A549 (cell line): Measurements from ENCODE around the gene ESPNL.

Source experiments
- BHLHE40 ChIP-seq: IDR thresholded peaks from 2 replicates; pipeline ENCODE4 v1.6.1; 2012; ENCODE audit warnings: low read depth, low read length, inconsistent platforms
- CEBPB ChIP-seq, 2 experiments: fragments of >200 bp in 1 of 2; sonication (Bioruptor Twin) in 1 of 2; formaldehyde crosslinking in 1 of 2; IDR thresholded peaks; 2 replicates each; pipeline ENCODE4 v1.6.1; 2012 to 2016
- CHD2 ChIP-seq: fragments of 150-350 bp; IDR thresholded peaks from 2 replicates; pipeline ENCODE4 v1.6.1; 2014; ENCODE audit warnings: low read length; ENCODE audit not compliant: partially characterized antibody
- FOSL2 ChIP-seq, 2 experiments: fragments of 450-650 bp in 1 of 2; fragments of >200 bp in 1 of 2; sonication (Bioruptor Twin) in 1 of 2; formaldehyde crosslinking; IDR thresholded peaks; 2 replicates each; pipeline versions ENCODE4 v1.5.0 to v1.6.1; 2016 to 2020; ENCODE audit warnings: mild to moderate bottlenecking in 1 of 2, moderate library complexity in 1 of 2
- KDM1A ChIP-seq: fragments of 200-600 bp; sonication (generic); IDR thresholded peaks from 2 replicates; pipeline ENCODE4 v1.6.1; 2016; ENCODE audit warnings: low read depth, mild to moderate bottlenecking
- POLR2A ChIP-seq: IDR thresholded peaks from 2 replicates; pipeline ENCODE4 v1.6.1; 2012; ENCODE audit warnings: mild to moderate bottlenecking, low read length
- RAD21 ChIP-seq, 2 experiments: fragments of >200 bp in 1 of 2; sonication (Bioruptor Twin) in 1 of 2; formaldehyde crosslinking in 1 of 2; IDR thresholded peaks in 1 of 2; conservative IDR thresholded peaks in 1 of 2; 2 replicates in 1 of 2; 3 replicates in 1 of 2; pipeline ENCODE4 v1.6.1; 2012 to 2018; ENCODE audit warnings: inconsistent platforms in 1 of 2
- RCOR1 ChIP-seq: fragments of 150-350 bp; IDR thresholded peaks from 2 replicates; pipeline ENCODE4 v1.6.1; 2014; ENCODE audit warnings: antibody characterized with exemption, low read length, low read depth
- SREBF2 ChIP-seq: fragments of 450-650 bp; IDR thresholded peaks from 2 replicates; pipeline ENCODE4 v1.6.1; 2014; ENCODE audit warnings: mild to moderate bottlenecking, moderate library complexity
- TF ChIP-seq, protein P1 (sequence below): fragments of >200 bp; sonication (Bioruptor Twin); formaldehyde crosslinking; IDR thresholded peaks from 3 replicates; pipeline ENCODE4 v1.5.1; 2016
- TF ChIP-seq, protein P2 (sequence below): IDR thresholded peaks from 2 replicates; pipeline ENCODE4 v1.6.1; 2012; ENCODE audit warnings: low read depth, borderline replicate concordance
- TF ChIP-seq, protein P3 (sequence below): IDR thresholded peaks from 2 replicates; pipeline ENCODE4 v1.6.1; 2012

DNA sequence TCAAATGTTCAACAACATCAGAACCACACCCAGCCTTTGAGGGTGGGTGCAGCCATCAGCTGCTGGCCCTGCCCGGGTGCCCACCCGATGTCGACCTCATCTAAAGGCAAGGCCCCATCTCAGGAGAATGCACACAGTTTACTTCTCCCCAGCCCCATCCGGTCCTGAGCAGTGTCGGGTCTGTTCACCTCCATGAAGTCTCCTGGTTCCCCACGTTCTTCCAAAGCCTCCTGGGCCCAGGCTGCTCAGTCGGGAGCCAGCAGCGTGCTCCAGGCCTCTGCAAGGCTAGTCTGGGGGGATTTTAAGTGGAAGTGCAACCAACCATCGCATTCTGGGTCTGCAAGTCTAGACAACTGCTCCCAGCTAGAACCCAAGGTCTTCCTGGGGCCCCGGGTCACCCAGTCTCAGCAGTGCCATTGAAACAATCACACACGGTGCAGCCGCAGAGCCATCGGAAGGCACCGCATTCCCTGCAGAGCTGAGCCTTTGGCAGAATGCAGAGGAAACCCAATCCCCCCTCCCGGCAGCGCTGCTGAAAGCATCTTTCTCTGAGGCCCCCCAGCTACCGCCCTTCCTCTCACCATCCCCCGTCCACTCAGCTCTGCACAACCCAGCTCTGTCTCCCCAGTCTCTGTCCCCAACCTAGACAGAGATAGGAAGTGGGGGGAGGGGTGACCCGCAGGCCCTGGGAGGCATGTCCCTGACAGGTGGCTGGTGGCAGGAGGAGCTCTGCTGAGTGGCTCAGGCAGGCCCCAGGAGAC lies 8.5 kb downstream of the ESPNL start:
- TF ChIP-seq BHLHE40 = no peak
- no peak for TF ChIP-seq CHD2
- TF ChIP-seq, protein P1, sequence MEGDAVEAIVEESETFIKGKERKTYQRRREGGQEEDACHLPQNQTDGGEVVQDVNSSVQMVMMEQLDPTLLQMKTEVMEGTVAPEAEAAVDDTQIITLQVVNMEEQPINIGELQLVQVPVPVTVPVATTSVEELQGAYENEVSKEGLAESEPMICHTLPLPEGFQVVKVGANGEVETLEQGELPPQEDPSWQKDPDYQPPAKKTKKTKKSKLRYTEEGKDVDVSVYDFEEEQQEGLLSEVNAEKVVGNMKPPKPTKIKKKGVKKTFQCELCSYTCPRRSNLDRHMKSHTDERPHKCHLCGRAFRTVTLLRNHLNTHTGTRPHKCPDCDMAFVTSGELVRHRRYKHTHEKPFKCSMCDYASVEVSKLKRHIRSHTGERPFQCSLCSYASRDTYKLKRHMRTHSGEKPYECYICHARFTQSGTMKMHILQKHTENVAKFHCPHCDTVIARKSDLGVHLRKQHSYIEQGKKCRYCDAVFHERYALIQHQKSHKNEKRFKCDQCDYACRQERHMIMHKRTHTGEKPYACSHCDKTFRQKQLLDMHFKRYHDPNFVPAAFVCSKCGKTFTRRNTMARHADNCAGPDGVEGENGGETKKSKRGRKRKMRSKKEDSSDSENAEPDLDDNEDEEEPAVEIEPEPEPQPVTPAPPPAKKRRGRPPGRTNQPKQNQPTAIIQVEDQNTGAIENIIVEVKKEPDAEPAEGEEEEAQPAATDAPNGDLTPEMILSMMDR = no peak
- no peak for TF ChIP-seq FOSL2 (IDR thresholded peaks at IDR 0.05)
- no peak for TF ChIP-seq FOSL2 (CRISPR knock-in tag; IDR thresholded peaks at IDR 0.05)
- TF ChIP-seq CEBPB (IDR thresholded peaks at IDR 0.05) = no peak
- TF ChIP-seq SREBF2 = no peak
- no peak for TF ChIP-seq RAD21 (conservative IDR thresholded peaks at IDR 0.05 in 1 of 2, IDR thresholded peaks at IDR 0.05 in 1 of 2)
- TF ChIP-seq, protein P2, sequence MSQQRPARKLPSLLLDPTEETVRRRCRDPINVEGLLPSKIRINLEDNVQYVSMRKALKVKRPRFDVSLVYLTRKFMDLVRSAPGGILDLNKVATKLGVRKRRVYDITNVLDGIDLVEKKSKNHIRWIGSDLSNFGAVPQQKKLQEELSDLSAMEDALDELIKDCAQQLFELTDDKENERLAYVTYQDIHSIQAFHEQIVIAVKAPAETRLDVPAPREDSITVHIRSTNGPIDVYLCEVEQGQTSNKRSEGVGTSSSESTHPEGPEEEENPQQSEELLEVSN = no peak
- TF ChIP-seq RCOR1 = no peak
- TF ChIP-seq POLR2A = no peak
- TF ChIP-seq, protein P3, sequence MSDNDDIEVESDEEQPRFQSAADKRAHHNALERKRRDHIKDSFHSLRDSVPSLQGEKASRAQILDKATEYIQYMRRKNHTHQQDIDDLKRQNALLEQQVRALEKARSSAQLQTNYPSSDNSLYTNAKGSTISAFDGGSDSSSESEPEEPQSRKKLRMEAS = no peak
- TF ChIP-seq KDM1A = no peak
